Measurements from ENCODE around the gene VSTM1.

GRCh38 chr19:54040003-54040402, 23.7 kb downstream of the VSTM1 start:
- TF ChIP-seq TAF1 (IDR thresholded peaks at IDR 0.05; ENCODE audit: low read depth, low read length) (no peak), POLR2AphosphoS5 (IDR thresholded peaks at IDR 0.05; ENCODE audit: low read depth, low read length) (no peak)

Measured in GM12891 (cell line).